Globus pallidus (tissue), 1 donor: Measurements from ENCODE around the gene NOSTRIN.

Experiments
- DNase-seq: peaks from one replicate; pipeline ENCODE4 v3.0.0-alpha.2; 2015; ENCODE audit warnings: low spot score

Gene NOSTRIN

GRCh38 chr2:168884975-168885374 is 82.5 kb downstream of the NOSTRIN start:
- DNase-seq, result no peak

DNA sequence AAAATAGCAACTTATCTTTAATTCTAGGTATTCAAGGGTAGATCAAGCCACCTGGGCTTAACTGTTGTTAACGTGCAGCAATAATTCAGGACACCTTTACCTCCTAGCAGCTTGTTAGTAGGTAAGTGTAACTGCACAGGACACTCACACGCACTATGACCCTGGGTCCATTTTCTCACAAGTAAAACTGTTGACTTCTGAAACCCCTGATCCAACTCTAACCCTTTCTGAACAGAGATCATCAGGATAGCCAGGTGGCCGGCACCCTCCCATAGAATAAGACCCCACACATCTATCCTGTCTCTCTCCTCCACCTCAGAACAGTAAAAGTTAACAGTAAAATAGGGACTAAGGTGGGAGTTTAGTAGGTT is 87.2 kb downstream of the NOSTRIN start:
- no peak for DNase-seq

GRCh38 chr2:168890006-168890782 is 87.8 kb downstream of the NOSTRIN start, which contains the start of gene SPC25:
SPC25 (minus strand) TSS chr2:168890430; CDS start chr2:168889519, 911 bp downstream.
- DNase-seq, result peak; percentile 86

GRCh38 chr2:168892327-168892726 is 89.9 kb downstream of the NOSTRIN start:
- DNase-seq, result no peak

DNA sequence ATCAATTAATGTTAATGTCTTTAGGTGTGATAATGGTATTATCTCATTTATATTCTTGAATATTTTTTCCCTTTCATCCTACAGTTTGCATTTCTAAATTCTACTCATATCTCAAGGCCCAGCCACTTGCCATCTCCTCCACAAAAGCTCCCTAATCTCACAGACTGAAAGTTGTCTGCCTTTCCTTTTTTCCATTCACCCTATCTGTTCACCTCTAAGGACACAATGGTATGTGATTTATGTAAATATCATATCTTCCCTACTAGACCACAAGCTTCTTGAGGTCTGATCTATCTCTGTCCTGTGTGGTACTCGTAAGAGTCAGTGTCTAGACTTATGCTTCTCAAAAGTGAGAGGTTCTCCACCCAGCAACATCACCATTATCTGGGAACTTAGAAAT is 91.7 kb downstream of the NOSTRIN start:
- no peak for DNase-seq

GRCh38 chr2:168894720-168895119 is 92.3 kb downstream of the NOSTRIN start:
- no peak for DNase-seq

DNA sequence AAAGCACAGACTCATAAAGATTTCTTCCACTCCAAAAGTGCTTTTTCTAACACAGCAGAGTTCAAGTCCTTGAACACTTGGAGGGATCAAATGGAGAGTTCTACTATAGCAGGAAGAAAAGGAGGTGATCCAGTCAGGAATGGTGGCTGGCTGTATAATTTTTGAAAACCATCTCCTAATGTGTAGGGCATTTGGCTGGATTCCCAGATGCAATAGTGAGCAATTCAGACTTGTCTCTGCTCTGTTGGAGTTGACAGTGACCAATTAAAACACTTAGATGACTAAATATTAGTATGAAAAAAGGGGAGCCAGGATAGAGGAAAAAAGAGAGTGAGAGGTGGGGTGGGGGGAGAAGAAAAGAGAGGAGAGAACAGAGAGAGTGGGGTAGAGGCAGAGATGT is 93.3 kb downstream of the NOSTRIN start:
- DNase-seq, result no peak

GRCh38 chr2:168896783-168897182 is 94.3 kb downstream of the NOSTRIN start:
- no peak for DNase-seq

GRCh38 chr2:168897449-168897848 is 95.0 kb downstream of the NOSTRIN start:
- no peak for DNase-seq

GRCh38 chr2:168901003-168901402 is 98.6 kb downstream of the NOSTRIN start, which contains the start of gene G6PC2:
G6PC2 (plus strand) TSS chr2:168901291; CDS start chr2:168901332, 41 bp downstream.
- DNase-seq, result no peak

GRCh38 chr2:168903888-168904287 is 101.5 kb downstream of the NOSTRIN start:
- no peak for DNase-seq

DNA sequence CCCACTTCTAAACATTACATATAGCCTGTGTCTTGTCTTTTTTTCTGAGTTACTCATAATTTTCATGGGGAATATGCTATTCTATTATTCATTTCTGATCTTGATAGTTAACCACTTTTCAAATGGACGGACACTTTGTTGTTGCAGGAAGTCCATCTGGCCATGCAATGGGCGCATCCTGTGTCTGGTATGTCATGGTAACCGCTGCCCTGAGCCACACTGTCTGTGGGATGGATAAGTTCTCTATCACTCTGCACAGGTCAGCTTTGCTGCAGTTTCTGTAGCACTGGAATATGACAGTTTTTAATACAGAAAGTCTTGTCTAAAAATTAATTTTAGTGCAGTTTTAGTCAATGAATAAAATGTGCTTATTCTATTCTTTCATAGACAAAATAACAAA is 101.9 kb downstream of the NOSTRIN start:
- no peak for DNase-seq

DNA sequence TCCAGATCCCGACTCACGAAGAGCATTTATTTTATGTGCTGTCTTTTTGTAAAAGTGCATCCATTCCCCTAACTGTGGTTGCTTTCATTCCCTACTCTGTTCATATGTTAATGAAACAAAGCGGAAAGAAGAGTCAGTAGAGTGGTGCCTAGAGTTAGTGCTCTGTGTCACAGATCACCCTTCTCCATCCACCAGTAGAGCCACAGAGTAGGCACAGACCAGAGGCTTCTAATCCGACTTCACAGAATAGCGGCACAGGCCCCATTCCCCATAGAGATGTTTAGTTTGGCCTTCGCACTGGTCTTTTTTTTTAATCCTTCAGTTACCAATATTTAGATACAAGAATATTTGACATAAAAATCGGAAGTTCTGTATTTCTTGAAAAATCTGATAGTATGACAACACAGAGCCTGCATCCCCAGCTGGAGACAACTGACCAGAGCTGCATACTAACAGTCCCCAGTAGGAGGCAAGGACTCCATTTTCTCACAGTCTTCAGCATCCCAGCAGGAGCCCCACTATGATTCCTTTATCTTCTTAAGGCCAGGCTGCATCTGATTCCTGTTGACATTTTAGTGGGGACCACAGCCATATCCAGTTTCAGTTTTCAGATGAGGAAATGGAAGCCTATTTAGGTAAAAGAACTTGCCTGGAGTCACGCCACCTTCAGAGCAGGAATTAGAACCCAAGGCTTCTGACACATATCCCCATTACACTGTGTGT is 105.7 kb downstream of the NOSTRIN start:
- no peak for DNase-seq

DNA sequence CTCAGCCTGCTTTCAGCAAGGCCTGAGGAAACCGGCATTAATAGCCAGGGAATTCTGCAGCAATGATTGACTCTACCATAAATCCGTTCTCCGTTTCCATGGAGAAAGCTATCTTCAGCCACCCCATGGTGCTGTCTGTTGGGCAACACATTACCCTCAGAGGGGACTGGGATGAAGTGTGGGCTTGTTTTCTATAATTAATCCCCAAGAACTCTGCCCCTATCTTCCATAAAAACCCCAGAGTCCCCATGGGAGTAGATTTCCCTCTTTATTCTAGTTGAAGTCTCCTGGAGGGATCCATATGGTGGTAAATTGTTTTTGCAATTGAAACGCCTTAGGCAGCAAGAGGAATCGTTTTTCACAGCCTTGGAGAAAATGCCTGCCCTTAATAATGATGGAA is 107.9 kb downstream of the NOSTRIN start:
- no peak for DNase-seq

- no peak for DNase-seq
Measured at GRCh38 chr2:168912466-168912865, 110.0 kb downstream of the NOSTRIN start.

DNA sequence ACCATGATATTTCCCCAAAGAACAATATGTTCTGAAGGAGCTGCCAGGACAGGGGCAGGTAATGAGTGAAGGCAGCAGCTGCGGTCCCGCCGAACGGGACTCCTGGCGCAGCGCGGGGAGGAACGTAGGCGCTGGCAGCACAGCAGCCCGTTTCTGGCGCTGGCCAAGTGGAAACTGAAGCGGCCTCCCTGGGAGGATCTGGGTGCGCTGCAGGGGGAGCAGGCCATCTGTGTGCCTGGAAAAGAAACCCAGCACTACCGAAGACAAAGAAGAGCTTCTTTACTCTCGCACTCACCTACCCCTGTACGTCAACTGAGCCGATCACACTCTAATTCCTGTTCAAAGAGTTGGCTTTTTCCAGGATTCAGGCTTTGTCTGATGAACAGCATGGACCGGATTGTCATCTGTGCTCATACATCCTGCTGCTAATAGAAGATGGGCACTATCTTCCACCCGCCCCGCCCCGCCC is 110.5 kb downstream of the NOSTRIN start:
- peak; percentile 34 for DNase-seq

GRCh38 chr2:168913495-168913894 is 111.1 kb downstream of the NOSTRIN start:
- DNase-seq, result no peak
